Measurements from ENCODE around the gene ZMIZ1.

ZMIZ1 gene

GRCh38 chr10:79262131-79262530 is 193.4 kb downstream of the ZMIZ1 start:
- Histone ChIP-seq H3K36me3 (ENCODE audit: insufficient read depth, low read depth, low read length) (peaks cover 5% of the 10 kb centered on the region; the same call in 1 of the 2 replicates), H3K9me3 (ENCODE audit: insufficient read depth, low read depth, low read length) (no peaks in the 10 kb centered on the region), H3K27ac (ENCODE audit: low read length) (no peak overlapping the region), H3K9ac (ENCODE audit: low read depth, low read length) (no peak overlapping the region), H3K27me3 (ENCODE audit: insufficient read depth, low read length) (no peaks in the 10 kb centered on the region), H3K4me3 (ENCODE audit: low read length) (no peak overlapping the region), H3K4me1 (ENCODE audit: insufficient read depth, low read length) (peaks cover 19% of the 10 kb centered on the region)

GRCh38 chr10:79262959-79263746 is 194.4 kb downstream of the ZMIZ1 start:
- H3K9ac ChIP-seq (ENCODE audit: low read depth, low read length): no peak overlapping the region
- no peak overlapping the region for H3K27ac ChIP-seq (ENCODE audit: low read length)

GRCh38 chr10:79263939-79264338 is 195.2 kb downstream of the ZMIZ1 start:
- Histone ChIP-seq H3K27me3 (ENCODE audit: insufficient read depth, low read length) (no peaks in the 10 kb centered on the region), H3K36me3 (ENCODE audit: insufficient read depth, low read depth, low read length) (peaks cover 11% of the 10 kb centered on the region), H3K4me3 (ENCODE audit: low read length) (no peak overlapping the region), H3K9me3 (ENCODE audit: insufficient read depth, low read depth, low read length) (no peaks in the 10 kb centered on the region), H3K27ac (ENCODE audit: low read length) (no peak overlapping the region), H3K9ac (ENCODE audit: low read depth, low read length) (no peak overlapping the region), H3K4me1 (ENCODE audit: insufficient read depth, low read length) (peaks cover 19% of the 10 kb centered on the region)

More at GRCh38 chr10:79262959-79263746, 194.4 kb downstream of the ZMIZ1 start:
- H3K4me3 ChIP-seq (ENCODE audit: low read length): no peak overlapping the region
- H3K36me3 ChIP-seq (ENCODE audit: insufficient read depth, low read depth, low read length): peaks cover 6% of the 10 kb centered on the region; the same call in 1 of the 2 replicates
- no peaks in the 10 kb centered on the region for H3K9me3 ChIP-seq (ENCODE audit: insufficient read depth, low read depth, low read length)
- H3K27me3 ChIP-seq (ENCODE audit: insufficient read depth, low read length): no peaks in the 10 kb centered on the region
- H3K4me1 ChIP-seq (ENCODE audit: insufficient read depth, low read length): peaks cover 19% of the 10 kb centered on the region

GRCh38 chr10:79264942-79265341 is 196.2 kb downstream of the ZMIZ1 start:
- H3K4me3 ChIP-seq (ENCODE audit: low read length): no peak overlapping the region
- H3K27me3 ChIP-seq (ENCODE audit: insufficient read depth, low read length): no peaks in the 10 kb centered on the region
- H3K9ac ChIP-seq (ENCODE audit: low read depth, low read length): no peak overlapping the region
- H3K4me1 ChIP-seq (ENCODE audit: insufficient read depth, low read length): peaks cover 16% of the 10 kb centered on the region
- no peaks in the 10 kb centered on the region for H3K9me3 ChIP-seq (ENCODE audit: insufficient read depth, low read depth, low read length)
- H3K27ac ChIP-seq (ENCODE audit: low read length): no peak overlapping the region
- H3K36me3 ChIP-seq (ENCODE audit: insufficient read depth, low read depth, low read length): peaks cover 11% of the 10 kb centered on the region

- Histone ChIP-seq H3K9ac (ENCODE audit: low read depth, low read length) (no peak overlapping the region), H3K27me3 (ENCODE audit: insufficient read depth, low read length) (no peaks in the 10 kb centered on the region), H3K4me1 (ENCODE audit: insufficient read depth, low read length) (peaks cover 7% of the 10 kb centered on the region; the same call in 1 of the 2 replicates), H3K36me3 (ENCODE audit: insufficient read depth, low read depth, low read length) (peaks cover 11% of the 10 kb centered on the region), H3K4me3 (ENCODE audit: low read length) (no peak overlapping the region), H3K27ac (ENCODE audit: low read length) (no peak overlapping the region), H3K9me3 (ENCODE audit: insufficient read depth, low read depth, low read length) (no peaks in the 10 kb centered on the region)
Measured at GRCh38 chr10:79266084-79266483, 197.3 kb downstream of the ZMIZ1 start.

GRCh38 chr10:79266543-79267312 is 198.0 kb downstream of the ZMIZ1 start:
- Histone ChIP-seq H3K9ac (ENCODE audit: low read depth, low read length) (no peak overlapping the region), H3K4me1 (ENCODE audit: insufficient read depth, low read length) (peaks cover 1% of the 10 kb centered on the region; the same call in 1 of the 2 replicates), H3K36me3 (ENCODE audit: insufficient read depth, low read depth, low read length) (peaks cover 11% of the 10 kb centered on the region), H3K4me3 (ENCODE audit: low read length) (no peak overlapping the region), H3K27me3 (ENCODE audit: insufficient read depth, low read length) (no peaks in the 10 kb centered on the region), H3K9me3 (ENCODE audit: insufficient read depth, low read depth, low read length) (no peaks in the 10 kb centered on the region), H3K27ac (ENCODE audit: low read length) (no peak overlapping the region)

- Histone ChIP-seq H3K9ac (ENCODE audit: low read depth, low read length) (no peak overlapping the region), H3K9me3 (ENCODE audit: insufficient read depth, low read depth, low read length) (no peaks in the 10 kb centered on the region), H3K4me1 (ENCODE audit: insufficient read depth, low read length) (no peaks in the 10 kb centered on the region), H3K4me3 (ENCODE audit: low read length) (no peak overlapping the region), H3K36me3 (ENCODE audit: insufficient read depth, low read depth, low read length) (peaks cover 11% of the 10 kb centered on the region), H3K27me3 (ENCODE audit: insufficient read depth, low read length) (no peaks in the 10 kb centered on the region), H3K27ac (ENCODE audit: low read length) (no peak overlapping the region)
Measured at GRCh38 chr10:79267499-79267898, 198.7 kb downstream of the ZMIZ1 start.

- Histone ChIP-seq H3K36me3 (ENCODE audit: insufficient read depth, low read depth, low read length) (peaks cover 7% of the 10 kb centered on the region), H3K9ac (ENCODE audit: low read depth, low read length) (no peak overlapping the region), H3K27ac (ENCODE audit: low read length) (no peak overlapping the region), H3K4me1 (ENCODE audit: insufficient read depth, low read length) (no peaks in the 10 kb centered on the region), H3K4me3 (ENCODE audit: low read length) (no peak overlapping the region), H3K27me3 (ENCODE audit: insufficient read depth, low read length) (no peaks in the 10 kb centered on the region), H3K9me3 (ENCODE audit: insufficient read depth, low read depth, low read length) (no peaks in the 10 kb centered on the region)
Measured at GRCh38 chr10:79268161-79268601, 199.4 kb downstream of the ZMIZ1 start.

- H3K9ac ChIP-seq (ENCODE audit: low read depth, low read length): no peak overlapping the region
- no peak overlapping the region for H3K4me3 ChIP-seq (ENCODE audit: low read length)
- no peak overlapping the region for H3K27ac ChIP-seq (ENCODE audit: low read length)
- no peaks in the 10 kb centered on the region for H3K4me1 ChIP-seq (ENCODE audit: insufficient read depth, low read length)
- no peaks in the 10 kb centered on the region for H3K27me3 ChIP-seq (ENCODE audit: insufficient read depth, low read length)
- peaks cover 6% of the 10 kb centered on the region for H3K36me3 ChIP-seq (ENCODE audit: insufficient read depth, low read depth, low read length)
- no peaks in the 10 kb centered on the region for H3K9me3 ChIP-seq (ENCODE audit: insufficient read depth, low read depth, low read length)
Measured at GRCh38 chr10:79268742-79269141, 200.0 kb downstream of the ZMIZ1 start.

- Histone ChIP-seq H3K36me3 (ENCODE audit: insufficient read depth, low read depth, low read length) (peaks cover 6% of the 10 kb centered on the region), H3K4me3 (ENCODE audit: low read length) (no peak overlapping the region), H3K9ac (ENCODE audit: low read depth, low read length) (no peak overlapping the region), H3K4me1 (ENCODE audit: insufficient read depth, low read length) (no peaks in the 10 kb centered on the region), H3K9me3 (ENCODE audit: insufficient read depth, low read depth, low read length) (no peaks in the 10 kb centered on the region), H3K27me3 (ENCODE audit: insufficient read depth, low read length) (no peaks in the 10 kb centered on the region), H3K27ac (ENCODE audit: low read length) (no peak overlapping the region)
Measured at GRCh38 chr10:79269443-79269842, 200.7 kb downstream of the ZMIZ1 start.

GRCh38 chr10:79269969-79270368 is 201.2 kb downstream of the ZMIZ1 start:
- no peak overlapping the region for H3K9ac ChIP-seq (ENCODE audit: low read depth, low read length)

More at GRCh38 chr10:79269969-79270368, 201.2 kb downstream of the ZMIZ1 start:
- peaks cover 6% of the 10 kb centered on the region for H3K36me3 ChIP-seq (ENCODE audit: insufficient read depth, low read depth, low read length)
- no peaks in the 10 kb centered on the region for H3K4me1 ChIP-seq (ENCODE audit: insufficient read depth, low read length)
- no peak overlapping the region for H3K4me3 ChIP-seq (ENCODE audit: low read length)
- H3K9me3 ChIP-seq (ENCODE audit: insufficient read depth, low read depth, low read length): no peaks in the 10 kb centered on the region
- no peak overlapping the region for H3K27ac ChIP-seq (ENCODE audit: low read length)
- H3K27me3 ChIP-seq (ENCODE audit: insufficient read depth, low read length): no peaks in the 10 kb centered on the region

Measured in iPS-20b (cell line).